ENCODE results near the gene ZDHHC4.

DNA sequence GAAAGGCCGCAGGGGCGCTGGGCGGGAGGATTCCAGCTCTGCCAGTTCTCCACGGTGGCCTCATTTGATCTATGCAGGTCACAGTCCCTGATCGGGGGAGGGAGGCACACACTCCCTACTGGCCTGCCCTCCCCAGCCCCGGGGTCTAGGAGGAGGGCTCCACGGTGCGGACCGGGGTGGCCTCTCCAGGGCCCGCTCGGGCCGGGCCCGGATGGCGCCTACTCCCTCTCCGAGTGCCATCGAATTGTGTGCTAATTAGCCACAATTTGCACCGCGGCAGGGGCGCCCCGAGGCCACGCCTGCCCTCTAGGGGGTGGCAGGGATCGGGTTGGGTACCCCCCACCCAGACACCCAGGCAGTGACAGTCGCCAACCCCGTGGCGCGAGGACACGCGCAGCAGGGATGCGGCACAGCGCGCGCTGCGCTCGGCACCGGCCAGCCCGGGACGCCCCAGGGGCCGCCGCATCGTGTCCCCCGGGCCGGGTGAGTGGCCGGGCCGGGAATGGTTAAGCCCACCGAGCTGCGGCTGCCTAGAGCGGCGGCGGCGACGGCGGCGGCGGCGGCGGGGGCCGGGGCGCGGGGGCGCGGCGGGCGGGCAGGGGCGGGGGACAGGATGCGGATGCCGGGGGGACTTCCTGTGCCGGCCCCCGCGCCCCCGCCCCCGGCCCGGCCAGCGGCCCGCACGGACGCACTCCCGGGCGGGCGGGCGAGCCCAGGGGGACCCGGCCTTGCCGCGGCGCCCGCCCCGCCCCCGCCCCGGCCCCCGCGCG, 37.9 kb downstream of the ZDHHC4 start, which contains the start of gene ZNF853:
- no peak for TF ChIP-seq EZH2phosphoT487 (IDR thresholded peaks at IDR 0.05; ENCODE audit: borderline replicate concordance, low read depth)
- TF ChIP-seq, protein P1, sequence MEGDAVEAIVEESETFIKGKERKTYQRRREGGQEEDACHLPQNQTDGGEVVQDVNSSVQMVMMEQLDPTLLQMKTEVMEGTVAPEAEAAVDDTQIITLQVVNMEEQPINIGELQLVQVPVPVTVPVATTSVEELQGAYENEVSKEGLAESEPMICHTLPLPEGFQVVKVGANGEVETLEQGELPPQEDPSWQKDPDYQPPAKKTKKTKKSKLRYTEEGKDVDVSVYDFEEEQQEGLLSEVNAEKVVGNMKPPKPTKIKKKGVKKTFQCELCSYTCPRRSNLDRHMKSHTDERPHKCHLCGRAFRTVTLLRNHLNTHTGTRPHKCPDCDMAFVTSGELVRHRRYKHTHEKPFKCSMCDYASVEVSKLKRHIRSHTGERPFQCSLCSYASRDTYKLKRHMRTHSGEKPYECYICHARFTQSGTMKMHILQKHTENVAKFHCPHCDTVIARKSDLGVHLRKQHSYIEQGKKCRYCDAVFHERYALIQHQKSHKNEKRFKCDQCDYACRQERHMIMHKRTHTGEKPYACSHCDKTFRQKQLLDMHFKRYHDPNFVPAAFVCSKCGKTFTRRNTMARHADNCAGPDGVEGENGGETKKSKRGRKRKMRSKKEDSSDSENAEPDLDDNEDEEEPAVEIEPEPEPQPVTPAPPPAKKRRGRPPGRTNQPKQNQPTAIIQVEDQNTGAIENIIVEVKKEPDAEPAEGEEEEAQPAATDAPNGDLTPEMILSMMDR (IDR thresholded peaks at IDR 0.05): peak; percentile 26
- no peak for TF ChIP-seq EP300 (IDR thresholded peaks at IDR 0.05; ENCODE audit: borderline replicate concordance in 1 of 2, low read depth in 1 of 2, low read length in 1 of 2)
- TF ChIP-seq, protein P2, sequence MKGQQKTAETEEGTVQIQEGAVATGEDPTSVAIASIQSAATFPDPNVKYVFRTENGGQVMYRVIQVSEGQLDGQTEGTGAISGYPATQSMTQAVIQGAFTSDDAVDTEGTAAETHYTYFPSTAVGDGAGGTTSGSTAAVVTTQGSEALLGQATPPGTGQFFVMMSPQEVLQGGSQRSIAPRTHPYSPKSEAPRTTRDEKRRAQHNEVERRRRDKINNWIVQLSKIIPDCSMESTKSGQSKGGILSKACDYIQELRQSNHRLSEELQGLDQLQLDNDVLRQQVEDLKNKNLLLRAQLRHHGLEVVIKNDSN (IDR thresholded peaks at IDR 0.05; ENCODE audit: borderline replicate concordance, low read depth): no peak
- TF ChIP-seq, protein P3, sequence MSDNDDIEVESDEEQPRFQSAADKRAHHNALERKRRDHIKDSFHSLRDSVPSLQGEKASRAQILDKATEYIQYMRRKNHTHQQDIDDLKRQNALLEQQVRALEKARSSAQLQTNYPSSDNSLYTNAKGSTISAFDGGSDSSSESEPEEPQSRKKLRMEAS (IDR thresholded peaks at IDR 0.05; ENCODE audit: low read depth): no peak
- no peak for TF ChIP-seq NFIC (IDR thresholded peaks at IDR 0.05; ENCODE audit: borderline replicate concordance)
- no peak for TF ChIP-seq SIN3A (IDR thresholded peaks at IDR 0.05; ENCODE audit: borderline replicate concordance, low read depth, low read length)
- TF ChIP-seq RAD21 (IDR thresholded peaks at IDR 0.05; ENCODE audit: low read length): no peak
- TF ChIP-seq RCOR1 (IDR thresholded peaks at IDR 0.05; ENCODE audit: low read length): no peak
